ENCODE measurements around the gene GNAZ. TPM values are rescaled to one million over a fixed set of nuclear protein-coding genes. Genes with fewer than 3 reads are reported as not detected.

Gene GNAZ
- total RNA-seq, 1 donor from 2014 or later, result 3.1 TPM

- intact Hi-C loops (cut with DNase I), result no loop called here
Measured at GRCh38 chr22:23110922-23111527, 40.7 kb downstream of the GNAZ start.

GRCh38 chr22:23112472-23113012 lies 42.2 kb downstream of the GNAZ start:
- DNase-seq (ENCODE audit: missing footprints) (no peak), ATAC-seq (no peak)
- intact Hi-C loops (cut with DNase I), result no loop called here

More at GRCh38 chr22:23110922-23111527, 40.7 kb downstream of the GNAZ start:
- DNase-seq (ENCODE audit: missing footprints) (no peak), ATAC-seq (no peak)

GRCh38 chr22:23113067-23113846 lies 42.9 kb downstream of the GNAZ start:
- peak; percentile 44 for ATAC-seq
- intact Hi-C loops (cut with DNase I), result no loop called here
- DNase-seq (ENCODE audit: missing footprints), result no peak

GRCh38 chr22:23113847-23114720 lies 43.8 kb downstream of the GNAZ start:
- intact Hi-C loops (cut with DNase I), result no loop called here
- DNase-seq (ENCODE audit: missing footprints) (no peak), ATAC-seq (no peak)

- DNase-seq (ENCODE audit: missing footprints), result no peak
- intact Hi-C loops (cut with DNase I), result no loop called here
- ATAC-seq, result no peak
Measured at GRCh38 chr22:23114721-23115020, 44.4 kb downstream of the GNAZ start.

- ATAC-seq (no peak), DNase-seq (ENCODE audit: missing footprints) (no peak)
- intact Hi-C loops (cut with DNase I), result no loop called here
Measured at GRCh38 chr22:23115369-23115768, 45.0 kb downstream of the GNAZ start.

GRCh38 chr22:23115825-23116494 lies 45.6 kb downstream of the GNAZ start:
- no peak for ATAC-seq
- intact Hi-C loops (cut with DNase I), result no loop called here

GRCh38 chr22:23116506-23117263 lies 46.4 kb downstream of the GNAZ start:
- peak; percentile 43 for DNase-seq (ENCODE audit: missing footprints)
- ATAC-seq, result no peak
- intact Hi-C loops (cut with DNase I), result no loop called here

More at GRCh38 chr22:23115825-23116494, 45.6 kb downstream of the GNAZ start:
- DNase-seq (ENCODE audit: missing footprints), result no peak

- intact Hi-C loops (cut with DNase I), result no loop called here
- DNase-seq (ENCODE audit: missing footprints) (peak; percentile 30), ATAC-seq (no peak)
Measured at GRCh38 chr22:23117275-23117674, 47.0 kb downstream of the GNAZ start.

GRCh38 chr22:23117891-23118646 lies 47.8 kb downstream of the GNAZ start:
- intact Hi-C loops (cut with DNase I), result no loop called here
- ATAC-seq (no peak), DNase-seq (ENCODE audit: missing footprints) (peak; percentile 25)

GRCh38 chr22:23118647-23119493 lies 48.6 kb downstream of the GNAZ start:
- no peak for ATAC-seq
- intact Hi-C loops (cut with DNase I), result no loop called here
- peak; percentile 28 for DNase-seq (ENCODE audit: missing footprints)

GRCh38 chr22:23119494-23120414 lies 49.4 kb downstream of the GNAZ start:
- ATAC-seq (no peak), DNase-seq (ENCODE audit: missing footprints) (no peak)
- intact Hi-C loops (cut with DNase I), result loop anchor here (10.0 kb wide), 1 partner anchor 275 kb away; no protein-coding TSS in a partner anchor

GRCh38 chr22:23120415-23120899 lies 50.1 kb downstream of the GNAZ start:
- no peak for DNase-seq (ENCODE audit: missing footprints)
- intact Hi-C loops (cut with DNase I), result loop anchor here (10.0 kb wide), 1 partner anchor 276 kb away; no protein-coding TSS in a partner anchor

GRCh38 chr22:23121000-23121421 lies 50.7 kb downstream of the GNAZ start:
- ATAC-seq (no peak), DNase-seq (ENCODE audit: missing footprints) (no peak)
- intact Hi-C loops (cut with DNase I), result loop anchor here (10.0 kb wide), 1 partner anchor 276 kb away; no protein-coding TSS in a partner anchor

More at GRCh38 chr22:23120415-23120899, 50.1 kb downstream of the GNAZ start:
- no peak for ATAC-seq

GRCh38 chr22:23121424-23121823 lies 51.1 kb downstream of the GNAZ start:
- ATAC-seq (no peak), DNase-seq (ENCODE audit: missing footprints) (no peak)
- intact Hi-C loops (cut with DNase I), result loop anchor here (10.0 kb wide), 1 partner anchor 277 kb away; no protein-coding TSS in a partner anchor
